Measurements from ENCODE around the gene WDR45. TPM values are rescaled to one million over a fixed set of nuclear protein-coding genes. Genes with fewer than 3 reads are reported as not detected.

WDR45 gene
- total and polyA plus RNA-seq, 2 of the 4 experiments (the other 2 are of a cell fraction): 40.7 to 67.4 TPM

- peak overlapping the region; percentile 54 for H3K4me3 ChIP-seq (ENCODE audit: insufficient read depth, low read depth, low read length)
- 56% methylated on average over 5 of the region's 5 CpGs; no CpG with 5 or more reads in 1 of the 2 experiments for WGBS, 2 experiments (ENCODE audit: extremely low coverage in 2 of 2, insufficient read length in 1 of 2)
- intact Hi-C loops (cut with micrococcal nuclease) (no loop called here), dilution Hi-C loops (cut with HindIII; ENCODE audit: low sequenced_read_pairs, unreplicated experiment) (no loop called here), in situ Hi-C loops (cut with MboI; ENCODE audit: low sequenced_read_pairs) (loop anchor here (25.0 kb wide), 1 partner anchor 92 kb away; the partner anchor contains the start of genes KCND1 and OTUD5)
- no peak overlapping the region for H3K27ac ChIP-seq (ENCODE audit: insufficient read depth, low read length)
- peak overlapping the region; percentile 52 for H3K14ac ChIP-seq (replicated peaks; ENCODE audit: low read depth, low read length)
- ATAC-seq (ENCODE audit: low read depth): no peak
- no peak overlapping the region for H3K56ac ChIP-seq (ENCODE audit: extremely low read depth, insufficient read depth, low read length)
- peak overlapping the region; percentile 72 for H3K4ac ChIP-seq (ENCODE audit: low read depth, low read length)
- H2BK15ac ChIP-seq (ENCODE audit: low read depth, low read length): no peak overlapping the region
- H4K8ac ChIP-seq (ENCODE audit: low read depth in 2 of 2, low read length in 2 of 2): peak overlapping the region; percentile 53 to 96; a peak in 3 of 4 replicates
- no peaks in the 10 kb centered on the region; the same call in 1 of the 2 replicates for H3K9me1 ChIP-seq (ENCODE audit: insufficient read depth, low read length)
- H3K18ac ChIP-seq (ENCODE audit: low read depth, low read length): no peak overlapping the region
- H2BK120ac ChIP-seq (ENCODE audit: low read depth, low read length): no peak overlapping the region
- H4K5ac ChIP-seq (ENCODE audit: low read depth, low read length): no peak overlapping the region
- H3K36me3 ChIP-seq (ENCODE audit: control insufficient read depth, insufficient read depth, low read length): no peaks in the 10 kb centered on the region
- DNase-seq: no peak
- no peak overlapping the region for H2BK20ac ChIP-seq (ENCODE audit: low read depth, low read length)
- H2AK9ac ChIP-seq (replicated peaks; ENCODE audit: low read depth, low read length, poor library complexity): no peak overlapping the region
- ChIA-PET CTCF (no interaction called here), POLR2A (ENCODE audit: unreplicated experiment) (no interaction called here)
- peaks cover 5 to 7% of the 10 kb centered on the region in 2 experiments; a peak in 2 of 4 replicates for H3K79me1 ChIP-seq (ENCODE audit: low read depth in 1 of 2, low read length in 2 of 2)
- peak overlapping the region; percentile 85 for H2AFZ ChIP-seq (replicated peaks; ENCODE audit: low read length, poor library complexity)
- no peak overlapping the region for H2BK5ac ChIP-seq (ENCODE audit: low read depth, low read length, poor library complexity, severe bottlenecking)
- no peaks in the 10 kb centered on the region for H3K27me3 ChIP-seq (ENCODE audit: control insufficient read depth, insufficient read depth, low read length)
- BruUV-seq (replicated peaks): no TSS peak
- H3K4me1 ChIP-seq (ENCODE audit: control insufficient read depth, insufficient read depth, low read length): no peaks in the 10 kb centered on the region
- peak overlapping the region; percentile 76 for H3K4me2 ChIP-seq (ENCODE audit: low read depth, low read length)
- peak overlapping the region; percentile 0; the same call in 1 of the 2 replicates for H2AK5ac ChIP-seq (ENCODE audit: low read depth, low read length)
- peak overlapping the region; percentile 29; the same call in 1 of the 2 replicates for H3K9ac ChIP-seq (ENCODE audit: low read depth, low read length)
- H4K20me1 ChIP-seq (ENCODE audit: insufficient read depth, low read length): no peaks in the 10 kb centered on the region
- TF ChIP-seq ELK1 (IDR thresholded peaks at IDR 0.05; ENCODE audit: borderline replicate concordance, low read depth, low read length) (no peak), RFX5 (IDR thresholded peaks at IDR 0.05; ENCODE audit: low read depth, low read length) (no peak), FOS (IDR thresholded peaks at IDR 0.05; ENCODE audit: low read depth, low read length) (no peak), RCOR1 (IDR thresholded peaks at IDR 0.05; ENCODE audit: insufficient replicate concordance, low read length) (no peak), BHLHE40 (IDR thresholded peaks at IDR 0.05; ENCODE audit: low read depth, low read length) (no peak), MAZ (IDR thresholded peaks at IDR 0.05; ENCODE audit: borderline replicate concordance, low read depth, low read length) (no peak), RAD21 (IDR thresholded peaks at IDR 0.05; ENCODE audit: low read length) (no peak), MXI1 (IDR thresholded peaks at IDR 0.05; ENCODE audit: borderline replicate concordance, low read depth, low read length) (no peak), SMC3 (IDR thresholded peaks at IDR 0.05; ENCODE audit: low read depth, low read length) (no peak), USF2 (IDR thresholded peaks at IDR 0.05; ENCODE audit: low read depth, low read length) (no peak), MAFK (IDR thresholded peaks at IDR 0.05; ENCODE audit: low read depth, low read length) (no peak)
- H3K9me3 ChIP-seq (ENCODE audit: control insufficient read depth, insufficient read depth, low read length): no peaks in the 10 kb centered on the region; the same call in 1 of the 2 replicates
- peak overlapping the region; percentile 61; the same call in 1 of the 2 replicates for H4K91ac ChIP-seq (ENCODE audit: insufficient read depth, low read depth, low read length)
- H3K23ac ChIP-seq (ENCODE audit: low read depth, low read length): no peak overlapping the region
Observed at GRCh38 chrX:49054073-49054762, 25.5 kb downstream of the WDR45 start.

Measured in IMR-90 (cell line).